HL-60 (cell line): Measurements from ENCODE around the gene DENND4B.

ENCODE experiments used
- DNase-seq, 2 experiments: peaks; one replicate each; pipeline ENCODE4 v3.0.0-alpha.2; 2010 to 2020; ENCODE audit warnings: low read depth in 1 of 2, low spot score in 1 of 2
- H3K27ac ChIP-seq: fragments of 250-450 bp; sonication (Bioruptor Pico); replicated peaks from 2 replicates; pipeline ENCODE4 v1.5.1; 2020; ENCODE audit warnings: mild to moderate bottlenecking, moderate library complexity
- H3K27me3 ChIP-seq: fragments of 250-450 bp; sonication (Bioruptor Pico); 2 replicates; pipeline ENCODE4 v1.5.1; 2021; ENCODE audit warnings: mild to moderate bottlenecking, moderate library complexity; ENCODE audit not compliant: insufficient read depth, poor library complexity, severe bottlenecking
- H3K4me3 ChIP-seq: replicated peaks from 2 replicates; pipeline ENCODE4 v1.5.1; 2011; ENCODE audit warnings: mild to moderate bottlenecking, control low read depth, low read length; ENCODE audit not compliant: insufficient read depth
- CTCF ChIP-seq: IDR thresholded peaks from one replicate; pipeline ENCODE4 v1.5.1; 2011; ENCODE audit warnings: low read length, control low read depth, inconsistent platforms; ENCODE audit not compliant: insufficient read depth
- GABPA ChIP-seq: IDR thresholded peaks from 2 replicates; pipeline ENCODE4 v1.6.1; 2012; ENCODE audit warnings: low read depth
- POLR2AphosphoS5 ChIP-seq: IDR thresholded peaks from 2 replicates; pipeline ENCODE4 v1.6.1; 2012; ENCODE audit warnings: low read depth
- SPI1 ChIP-seq: IDR thresholded peaks from 2 replicates; pipeline ENCODE4 v1.6.1; 2012; ENCODE audit warnings: low read depth, mild to moderate bottlenecking, borderline replicate concordance
- TF ChIP-seq, protein P1 (sequence below): IDR thresholded peaks from 2 replicates; pipeline ENCODE4 v1.6.1; 2012; ENCODE audit warnings: low read depth; ENCODE audit not compliant: insufficient replicate concordance

Gene DENND4B

GRCh38 chr1:153944005-153944826 is 2.3 kb downstream of the DENND4B start:
- Histone ChIP-seq H3K27ac (peak overlapping the region; percentile 96), H3K4me3 (peak overlapping the region; percentile 68), H3K27me3 (no peaks in the 10 kb centered on the region)
- peak in 1 of 2 experiments; percentile 56 for DNase-seq
- TF ChIP-seq, protein P1, sequence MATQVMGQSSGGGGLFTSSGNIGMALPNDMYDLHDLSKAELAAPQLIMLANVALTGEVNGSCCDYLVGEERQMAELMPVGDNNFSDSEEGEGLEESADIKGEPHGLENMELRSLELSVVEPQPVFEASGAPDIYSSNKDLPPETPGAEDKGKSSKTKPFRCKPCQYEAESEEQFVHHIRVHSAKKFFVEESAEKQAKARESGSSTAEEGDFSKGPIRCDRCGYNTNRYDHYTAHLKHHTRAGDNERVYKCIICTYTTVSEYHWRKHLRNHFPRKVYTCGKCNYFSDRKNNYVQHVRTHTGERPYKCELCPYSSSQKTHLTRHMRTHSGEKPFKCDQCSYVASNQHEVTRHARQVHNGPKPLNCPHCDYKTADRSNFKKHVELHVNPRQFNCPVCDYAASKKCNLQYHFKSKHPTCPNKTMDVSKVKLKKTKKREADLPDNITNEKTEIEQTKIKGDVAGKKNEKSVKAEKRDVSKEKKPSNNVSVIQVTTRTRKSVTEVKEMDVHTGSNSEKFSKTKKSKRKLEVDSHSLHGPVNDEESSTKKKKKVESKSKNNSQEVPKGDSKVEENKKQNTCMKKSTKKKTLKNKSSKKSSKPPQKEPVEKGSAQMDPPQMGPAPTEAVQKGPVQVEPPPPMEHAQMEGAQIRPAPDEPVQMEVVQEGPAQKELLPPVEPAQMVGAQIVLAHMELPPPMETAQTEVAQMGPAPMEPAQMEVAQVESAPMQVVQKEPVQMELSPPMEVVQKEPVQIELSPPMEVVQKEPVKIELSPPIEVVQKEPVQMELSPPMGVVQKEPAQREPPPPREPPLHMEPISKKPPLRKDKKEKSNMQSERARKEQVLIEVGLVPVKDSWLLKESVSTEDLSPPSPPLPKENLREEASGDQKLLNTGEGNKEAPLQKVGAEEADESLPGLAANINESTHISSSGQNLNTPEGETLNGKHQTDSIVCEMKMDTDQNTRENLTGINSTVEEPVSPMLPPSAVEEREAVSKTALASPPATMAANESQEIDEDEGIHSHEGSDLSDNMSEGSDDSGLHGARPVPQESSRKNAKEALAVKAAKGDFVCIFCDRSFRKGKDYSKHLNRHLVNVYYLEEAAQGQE, result no peak
- TF ChIP-seq POLR2AphosphoS5 (no peak), CTCF (no peak), GABPA (no peak)

DNA sequence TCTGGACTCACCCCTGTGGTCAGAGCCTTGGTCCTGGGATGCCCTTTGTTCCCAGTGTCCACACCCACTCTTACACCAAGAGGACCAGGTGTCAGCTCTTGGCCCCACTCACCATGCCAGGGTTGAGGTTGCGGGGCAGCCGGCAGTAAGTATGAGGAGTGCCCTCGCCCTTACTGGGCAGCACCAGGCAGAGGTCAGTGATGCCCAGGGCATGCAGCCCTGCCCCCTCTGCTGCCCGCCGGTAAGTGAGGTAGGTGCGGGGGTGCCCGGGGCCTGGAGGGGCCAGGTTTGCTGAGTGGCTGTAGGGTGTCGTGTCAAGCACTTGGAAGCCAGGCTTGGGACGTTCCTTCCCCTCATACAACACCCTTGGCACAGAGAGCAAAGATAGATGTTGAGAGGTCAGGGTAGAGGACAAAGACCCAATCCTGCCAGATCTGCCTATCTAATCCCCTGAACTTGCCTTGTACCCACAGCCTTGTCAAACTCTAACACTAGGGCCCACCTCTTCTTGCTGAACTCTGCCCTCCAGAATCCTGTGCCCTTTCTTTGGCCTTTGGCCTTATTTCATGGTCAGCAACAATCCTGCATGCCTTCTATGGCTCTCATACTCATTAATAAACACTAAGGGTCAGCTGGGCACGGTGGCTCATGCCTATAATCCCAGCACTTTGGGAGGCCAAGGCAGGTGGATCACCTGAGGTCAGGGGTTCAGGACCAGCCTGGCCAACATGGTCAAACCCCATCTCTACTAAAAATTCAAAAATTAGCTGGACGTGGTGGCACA is 3.6 kb downstream of the DENND4B start:
- Histone ChIP-seq H3K27ac (no peak overlapping the region), H3K4me3 (no peak overlapping the region), H3K27me3 (no peaks in the 10 kb centered on the region)
- TF ChIP-seq CTCF (no peak), GABPA (no peak), POLR2AphosphoS5 (no peak), SPI1 (no peak)
- TF ChIP-seq, protein P1, result no peak
- DNase-seq, result no peak

DNA sequence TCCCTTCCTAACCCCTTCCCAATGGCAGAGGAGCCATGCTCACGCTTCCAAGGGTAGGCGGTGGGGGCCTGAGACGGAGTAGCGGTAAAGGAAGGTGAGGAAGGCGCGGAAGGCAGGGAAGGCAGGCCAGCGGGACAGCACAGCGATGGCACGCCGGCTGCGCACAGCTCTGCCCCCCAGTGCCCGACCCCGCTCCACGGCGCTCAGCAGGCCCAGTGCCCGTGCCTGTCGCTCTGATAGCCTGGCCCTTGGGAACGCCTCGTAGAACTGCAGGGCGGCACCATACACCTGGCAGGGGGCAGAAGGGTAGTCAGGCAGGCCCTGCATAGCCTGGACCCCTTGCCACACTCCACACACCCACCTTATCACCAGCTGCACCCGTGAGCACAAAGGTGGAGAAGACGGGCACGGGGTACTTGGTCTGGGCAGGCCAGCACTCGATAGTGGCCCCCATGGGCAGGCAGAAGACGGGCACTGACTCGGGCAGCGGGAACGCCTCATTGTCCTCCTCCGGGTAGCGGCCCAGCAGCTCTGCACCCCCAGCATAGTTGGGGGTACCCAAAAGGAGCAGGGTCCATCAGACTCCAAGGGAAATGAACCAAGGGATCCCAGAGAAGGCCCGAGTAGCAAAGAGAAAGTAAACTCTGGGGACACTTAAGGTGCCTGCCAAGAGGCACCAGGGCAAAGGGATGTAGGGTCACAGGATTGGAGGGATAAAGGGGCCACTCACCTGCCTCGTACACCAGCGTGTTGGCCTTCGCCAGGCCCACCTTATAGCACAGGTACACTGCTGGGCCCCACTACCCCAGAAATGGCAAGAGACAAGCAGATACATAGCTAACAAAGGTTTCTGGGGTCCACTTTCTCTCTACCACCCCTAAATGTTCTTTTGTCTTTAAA is 4.4 kb downstream of the DENND4B start:
- TF ChIP-seq SPI1, result no peak
- no peak for TF ChIP-seq CTCF
- TF ChIP-seq, protein P1, result no peak
- no peak for TF ChIP-seq GABPA
- TF ChIP-seq POLR2AphosphoS5, result no peak
- H3K27me3 ChIP-seq, result no peaks in the 10 kb centered on the region
- no peak overlapping the region for H3K4me3 ChIP-seq
- no peak overlapping the region for H3K27ac ChIP-seq
- DNase-seq, result no peak
